OCI-LY1 (cell line): ENCODE data around the gene PTPRM.

ENCODE experiments used
- H2AFZ ChIP-seq: fragments of 200-600 bp; sonication (generic), shearing (Covaris generic); 2 replicates; pipeline ENCODE4 v1.6.0; 2014; ENCODE audit warnings: antibody characterized with exemption, mild to moderate bottlenecking, low read length
- H3F3A ChIP-seq: fragments of 200-600 bp; sonication (generic), shearing (Covaris generic); 2 replicates; pipeline ENCODE4 v1.6.0; 2014; ENCODE audit warnings: mild to moderate bottlenecking, antibody characterized with exemption, low read length, moderate library complexity; ENCODE audit not compliant: insufficient read depth
- H3K27ac ChIP-seq: fragments of 200-600 bp; sonication (generic); 2 replicates; pipeline ENCODE4 v1.5.1; 2014; ENCODE audit warnings: low read length, mixed run types, mild to moderate bottlenecking, low read depth; ENCODE audit not compliant: poor library complexity, severe bottlenecking
- H3K27me3 ChIP-seq: fragments of 200-600 bp; sonication (generic); 2 replicates; pipeline ENCODE4 v1.6.0; 2014; ENCODE audit warnings: antibody characterized with exemption, mild to moderate bottlenecking, low read length, moderate library complexity; ENCODE audit not compliant: insufficient read depth
- H3K36me3 ChIP-seq: fragments of 200-600 bp; sonication (generic); 2 replicates; pipeline ENCODE4 v1.6.1; 2014; ENCODE audit warnings: mild to moderate bottlenecking, antibody characterized with exemption, low read length, moderate library complexity, mixed read lengths; ENCODE audit not compliant: insufficient read depth
- H3K4me1 ChIP-seq: fragments of 200-600 bp; sonication (generic); 2 replicates; pipeline ENCODE4 v1.5.1; 2014; ENCODE audit warnings: mild to moderate bottlenecking, low read length, moderate library complexity; ENCODE audit not compliant: insufficient read depth, severe bottlenecking
- H3K4me2 ChIP-seq: fragments of 200-600 bp; sonication (generic), shearing (Covaris generic); 2 replicates; pipeline ENCODE4 v1.6.1; 2014; ENCODE audit warnings: low read length
- H3K4me3 ChIP-seq: fragments of 200-600 bp; sonication (generic); 2 replicates; pipeline ENCODE4 v1.5.1; 2014; ENCODE audit warnings: low read length, low read depth, mild to moderate bottlenecking, mixed read lengths; ENCODE audit not compliant: poor library complexity, severe bottlenecking
- H3K79me2 ChIP-seq: fragments of 200-600 bp; shearing (Covaris generic); 2 replicates; pipeline ENCODE4 v1.6.1; 2016; ENCODE audit warnings: mixed run types, low read length, mixed read lengths; ENCODE audit not compliant: insufficient read depth
- H3K9ac ChIP-seq: fragments of 200-600 bp; sonication (generic), shearing (Covaris generic); 2 replicates; pipeline ENCODE4 v1.6.1; 2014; ENCODE audit warnings: mild to moderate bottlenecking, low read length, mixed read lengths
- H3K9me2 ChIP-seq: fragments of 200-600 bp; sonication (generic), shearing (Covaris generic); 2 replicates; pipeline ENCODE4 v1.6.1; 2014; ENCODE audit warnings: low read depth, mild to moderate bottlenecking, low read length, mixed read lengths
- H3K9me3 ChIP-seq: fragments of 200-600 bp; shearing (Covaris generic); 2 replicates; pipeline ENCODE4 v1.6.1; 2014; ENCODE audit warnings: low read length, mixed read lengths
- H4K20me1 ChIP-seq: fragments of 200-600 bp; sonication (generic), shearing (Covaris generic); 2 replicates; pipeline ENCODE4 v1.6.0; 2016; ENCODE audit warnings: mild to moderate bottlenecking, low read length; ENCODE audit not compliant: insufficient read depth
- CTCF ChIP-seq: fragments of 200-600 bp; sonication (generic), shearing (Covaris generic); IDR thresholded peaks from 2 replicates; pipeline ENCODE4 v1.5.1; 2017; ENCODE audit warnings: mild to moderate bottlenecking, antibody characterized with exemption, low read length, moderate library complexity, mixed read lengths
- EZH2 ChIP-seq: fragments of 200-600 bp; sonication (generic), shearing (Covaris generic); IDR thresholded peaks from 2 replicates; pipeline ENCODE4 v1.8.0; 2017; ENCODE audit warnings: borderline replicate concordance, mixed run types, mild to moderate bottlenecking, antibody characterized with exemption, low read length, moderate library complexity, mixed read lengths

PTPRM gene

GRCh38 chr18:8260827-8261226 lies 693.7 kb downstream of the PTPRM start:
- TF ChIP-seq CTCF (no peak), EZH2 (no peak)
- Histone ChIP-seq H3K4me3 (no peak overlapping the region), H3K9ac (no peak overlapping the region), H3F3A (no peaks in the 10 kb centered on the region), H2AFZ (no peak overlapping the region), H3K27me3 (no peaks in the 10 kb centered on the region), H3K79me2 (no peaks in the 10 kb centered on the region), H3K4me1 (no peaks in the 10 kb centered on the region), H3K27ac (no peak overlapping the region), H3K9me2 (no peaks in the 10 kb centered on the region), H3K9me3 (no peaks in the 10 kb centered on the region), H4K20me1 (no peaks in the 10 kb centered on the region), H3K36me3 (no peaks in the 10 kb centered on the region), H3K4me2 (no peak overlapping the region)

GRCh38 chr18:8261651-8262091 lies 694.6 kb downstream of the PTPRM start:
- no peaks in the 10 kb centered on the region for H3K9me3 ChIP-seq
- no peaks in the 10 kb centered on the region for H3K4me1 ChIP-seq
- H3K79me2 ChIP-seq = no peaks in the 10 kb centered on the region
- H3K36me3 ChIP-seq = no peaks in the 10 kb centered on the region
- H4K20me1 ChIP-seq = no peaks in the 10 kb centered on the region
- no peak overlapping the region for H3K9ac ChIP-seq
- no peak overlapping the region for H3K4me2 ChIP-seq
- H3K27me3 ChIP-seq = no peaks in the 10 kb centered on the region
- no peak overlapping the region for H3K4me3 ChIP-seq
- H2AFZ ChIP-seq = no peak overlapping the region
- no peaks in the 10 kb centered on the region for H3K9me2 ChIP-seq
- H3K27ac ChIP-seq = no peak overlapping the region
- TF ChIP-seq EZH2 (no peak), CTCF (no peak)
- no peaks in the 10 kb centered on the region for H3F3A ChIP-seq

GRCh38 chr18:8262221-8262620 lies 695.1 kb downstream of the PTPRM start:
- no peaks in the 10 kb centered on the region for H3K4me1 ChIP-seq
- no peaks in the 10 kb centered on the region for H3K9me2 ChIP-seq
- H3K27me3 ChIP-seq = no peaks in the 10 kb centered on the region
- H3K4me3 ChIP-seq = no peak overlapping the region
- H3K36me3 ChIP-seq = no peaks in the 10 kb centered on the region
- H3F3A ChIP-seq = no peaks in the 10 kb centered on the region
- H4K20me1 ChIP-seq = no peaks in the 10 kb centered on the region
- no peak overlapping the region for H3K4me2 ChIP-seq
- no peaks in the 10 kb centered on the region for H3K9me3 ChIP-seq
- no peak for TF ChIP-seq CTCF
- TF ChIP-seq EZH2 = no peak
- no peak overlapping the region for H3K27ac ChIP-seq
- H3K79me2 ChIP-seq = no peaks in the 10 kb centered on the region
- no peak overlapping the region for H3K9ac ChIP-seq
- H2AFZ ChIP-seq = no peak overlapping the region
